NCI-H748 (cell line): Measurements from ENCODE around the gene ADAM8.
"Not testable (repeated sequence)": the region's sequence is repeated elsewhere in the genome, so short reads cannot be mapped to it uniquely, and the experiment has no call there.

ENCODE experiments used
- DNase-seq: peaks from one replicate; lab custom pipeline; 2025; ENCODE audit not compliant: unreplicated experiment; lab: John Stamatoyannopoulos, UW

The ADAM8 gene

DNA sequence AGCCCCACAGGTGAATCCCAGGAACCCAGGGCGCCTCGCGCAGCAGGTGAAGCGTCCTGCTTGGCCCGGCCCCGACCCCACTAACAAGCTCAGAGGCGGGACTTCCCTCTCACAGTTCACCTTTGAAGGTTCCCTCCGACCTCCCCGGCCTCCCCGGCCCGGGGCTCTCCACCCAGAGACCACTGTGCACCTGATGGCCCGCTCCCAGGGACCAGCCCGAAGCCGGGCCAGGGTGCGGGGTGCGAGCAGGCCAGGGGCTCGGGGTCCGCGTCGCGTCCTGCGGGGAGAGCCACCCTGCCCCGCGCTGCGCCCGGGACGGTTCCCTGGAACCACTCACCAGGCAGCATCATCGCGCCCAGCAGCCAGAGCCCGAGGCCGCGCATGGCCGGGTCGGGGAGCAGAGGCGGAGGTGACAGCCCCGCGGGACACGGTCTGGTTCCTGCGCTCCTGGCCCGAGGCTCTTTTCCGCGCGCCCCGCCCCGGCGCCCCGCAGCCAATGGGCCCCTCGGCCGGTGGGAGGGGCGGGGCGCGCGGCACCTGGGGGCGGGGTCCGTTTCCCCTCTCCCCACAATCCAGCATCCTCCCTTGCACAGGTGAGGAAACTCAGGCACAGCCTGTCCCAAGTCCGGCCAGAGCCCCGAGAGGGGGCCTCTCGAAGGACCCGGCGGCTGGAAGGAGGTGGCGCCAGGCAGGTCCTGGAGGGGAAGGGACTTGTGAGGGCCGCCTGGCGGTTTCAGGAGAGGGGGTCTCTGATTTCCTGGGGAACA is at the start of gene ADAM8:
Gene ADAM8 (minus strand): TSS at position 434 of the 767 bp plus-strand sequence. CDS start 51 bp downstream, at position 383.
- DNase-seq, result peak; percentile 29

DNA sequence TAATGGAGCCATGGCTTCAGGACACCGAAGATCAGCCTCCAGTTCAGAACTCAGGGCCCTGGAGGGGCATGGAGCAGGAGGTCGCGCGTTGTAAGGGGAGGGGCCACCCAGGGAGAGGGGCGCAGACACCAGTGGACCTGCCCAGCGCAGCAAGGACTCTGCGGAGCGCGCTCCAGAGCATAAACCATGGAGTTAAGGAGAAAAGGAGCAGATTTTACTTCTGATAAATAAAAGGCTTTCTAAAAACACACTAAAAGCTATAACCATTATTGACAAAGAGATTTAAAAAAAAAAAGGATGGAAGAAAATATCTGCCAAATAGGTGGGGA is 49.5 kb upstream of the ADAM8 start:
- no peak for DNase-seq

DNA sequence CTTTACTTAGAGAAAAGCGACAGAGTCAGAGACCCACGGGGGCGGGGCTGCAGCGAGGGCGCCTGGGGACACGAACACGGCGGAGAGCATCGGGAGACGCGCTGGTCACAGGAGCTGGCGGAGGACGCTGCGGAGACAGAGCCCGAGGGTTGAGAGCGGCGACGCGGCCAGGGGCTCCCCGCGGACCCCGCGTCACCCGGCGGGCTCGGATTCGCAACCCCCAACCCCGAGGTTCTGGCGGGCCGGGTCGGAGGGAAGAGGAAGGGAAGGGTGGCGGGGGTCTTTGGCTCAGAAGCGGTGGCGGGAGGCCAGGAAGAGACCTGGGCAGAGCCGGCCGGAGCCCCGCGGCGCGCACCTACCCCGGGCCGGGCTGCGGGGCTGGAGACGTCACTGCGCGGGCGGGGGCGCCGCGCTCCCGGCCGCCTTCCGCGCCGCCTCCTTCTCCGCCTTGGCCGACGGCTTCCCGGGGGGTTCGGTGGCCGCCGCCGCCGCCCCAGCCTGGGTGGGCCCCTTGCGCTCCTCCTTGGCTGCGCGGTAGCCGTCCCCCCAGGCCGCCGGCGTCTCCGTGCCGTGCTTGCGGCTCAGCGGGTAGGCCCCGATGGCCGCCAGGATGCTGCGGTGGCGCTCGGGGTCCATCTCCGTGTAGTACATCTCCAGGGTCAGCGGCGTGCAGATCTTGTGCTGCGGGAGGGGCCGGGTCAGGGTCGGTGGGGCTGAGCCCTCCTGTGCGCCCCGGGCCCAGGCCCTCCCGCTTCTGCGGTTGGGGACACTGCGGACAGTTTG is 49.0 kb upstream of the ADAM8 start:
- DNase-seq, result peak; percentile 29

DNA sequence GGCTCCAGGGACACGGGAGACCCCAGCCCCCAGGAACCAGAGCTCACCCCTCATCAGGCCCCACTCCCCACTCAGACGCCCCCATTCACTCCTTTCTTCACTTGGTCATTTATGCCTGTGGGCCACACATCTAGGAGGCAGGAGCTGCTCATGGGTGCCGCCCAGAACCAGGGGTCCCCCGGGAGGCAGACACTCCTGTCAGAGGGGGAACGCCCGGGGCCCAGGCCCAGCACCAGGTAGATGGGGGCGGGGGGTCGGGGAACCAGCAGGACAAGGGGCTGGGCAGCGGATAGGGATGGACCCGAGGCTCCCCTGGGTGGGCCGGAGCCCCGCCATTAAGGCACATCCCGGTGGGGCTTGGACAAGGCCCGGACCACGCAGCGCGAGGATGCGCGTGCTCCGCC is 48.2 kb upstream of the ADAM8 start:
- DNase-seq, result no peak

DNA sequence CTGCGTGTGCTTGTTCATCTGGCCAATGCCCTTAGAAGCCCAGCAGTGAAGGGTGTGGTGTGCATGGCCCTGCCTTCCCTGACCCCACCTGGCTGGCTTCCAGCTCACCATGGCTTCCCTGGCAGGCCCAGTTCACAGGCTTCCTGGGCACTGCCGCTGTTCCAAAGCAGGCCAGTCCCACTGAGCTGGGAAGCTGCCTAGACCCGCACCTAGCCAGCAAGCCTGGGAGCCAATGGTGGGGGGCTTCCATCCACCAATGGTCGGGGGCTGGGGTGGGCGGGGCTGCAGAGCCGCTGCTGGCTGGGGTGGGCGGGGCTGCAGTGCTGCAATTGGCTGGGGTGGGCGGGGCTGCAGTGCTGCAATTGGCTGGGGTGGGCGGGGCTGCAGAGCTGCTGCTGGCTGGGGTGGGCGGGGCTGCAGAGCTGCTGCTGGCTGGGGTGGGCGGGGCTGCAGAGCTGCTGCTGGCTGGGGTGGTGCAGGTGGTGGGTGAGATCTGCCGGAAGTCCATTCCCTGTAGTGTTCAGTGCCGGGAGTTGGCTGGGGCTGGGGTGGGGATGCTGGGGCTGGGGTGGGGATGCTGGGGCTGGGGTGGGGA is 47.6 kb upstream of the ADAM8 start:
- peak; percentile 87 for DNase-seq

DNA sequence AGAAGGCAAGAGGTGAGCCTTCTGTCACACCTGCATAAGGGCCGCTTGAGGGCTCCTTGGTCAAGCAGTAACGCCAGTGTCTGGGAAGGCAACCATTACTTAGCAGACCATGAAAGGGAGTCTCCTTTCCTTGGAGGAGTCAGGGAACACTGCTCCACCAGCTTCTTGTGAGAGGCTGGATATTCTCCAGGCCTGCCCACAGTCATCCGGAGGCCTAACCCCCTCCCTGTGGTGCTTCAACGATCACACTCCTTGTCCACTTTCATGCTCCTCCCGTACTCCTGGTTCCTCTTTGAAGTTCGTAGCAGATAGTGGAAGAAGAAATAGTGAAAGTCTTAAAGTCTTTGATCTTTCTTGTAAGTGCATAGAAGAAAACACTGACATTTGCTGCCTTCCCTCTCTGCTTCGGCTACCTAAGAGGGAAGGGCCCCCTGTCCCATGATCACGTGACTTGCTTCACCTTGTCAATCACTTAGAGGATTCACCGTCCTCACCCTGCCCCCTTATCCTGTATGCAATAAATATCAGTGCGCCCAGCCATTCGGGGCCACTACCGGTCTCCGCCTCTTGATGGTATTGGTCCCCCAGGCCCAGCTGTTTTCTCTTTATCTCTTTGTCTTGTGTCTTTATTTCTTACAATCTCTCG is 45.5 kb upstream of the ADAM8 start:
- DNase-seq, result not testable (repeated sequence)

DNA sequence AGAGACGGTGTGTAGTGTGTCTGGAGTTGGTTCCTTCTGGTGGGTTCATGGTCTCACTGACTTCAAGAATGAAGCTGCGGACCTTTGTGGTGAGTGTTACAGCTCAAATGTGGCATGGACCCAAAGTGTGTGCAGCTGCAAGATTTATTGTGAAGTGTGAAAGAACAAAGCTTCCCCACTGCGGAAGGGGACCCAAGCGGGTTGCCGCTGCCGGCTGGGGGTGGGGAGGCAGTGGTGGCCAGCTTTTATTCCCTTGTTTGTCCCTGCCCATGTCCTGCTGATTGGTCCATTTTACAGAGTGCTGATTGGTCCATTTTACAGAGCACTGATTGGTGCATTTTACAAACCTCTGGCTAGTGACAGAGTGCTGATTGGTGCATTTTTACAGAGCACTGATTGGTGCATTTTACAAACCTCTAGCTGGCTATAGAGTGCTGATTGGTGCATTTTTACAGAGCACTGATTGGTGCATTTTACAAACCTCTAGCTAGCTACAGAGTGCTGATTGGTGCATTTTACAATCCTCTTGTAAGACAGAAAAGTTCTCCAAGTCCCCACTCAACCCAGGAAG is 44.3 kb upstream of the ADAM8 start:
- DNase-seq, result not testable (repeated sequence)

DNA sequence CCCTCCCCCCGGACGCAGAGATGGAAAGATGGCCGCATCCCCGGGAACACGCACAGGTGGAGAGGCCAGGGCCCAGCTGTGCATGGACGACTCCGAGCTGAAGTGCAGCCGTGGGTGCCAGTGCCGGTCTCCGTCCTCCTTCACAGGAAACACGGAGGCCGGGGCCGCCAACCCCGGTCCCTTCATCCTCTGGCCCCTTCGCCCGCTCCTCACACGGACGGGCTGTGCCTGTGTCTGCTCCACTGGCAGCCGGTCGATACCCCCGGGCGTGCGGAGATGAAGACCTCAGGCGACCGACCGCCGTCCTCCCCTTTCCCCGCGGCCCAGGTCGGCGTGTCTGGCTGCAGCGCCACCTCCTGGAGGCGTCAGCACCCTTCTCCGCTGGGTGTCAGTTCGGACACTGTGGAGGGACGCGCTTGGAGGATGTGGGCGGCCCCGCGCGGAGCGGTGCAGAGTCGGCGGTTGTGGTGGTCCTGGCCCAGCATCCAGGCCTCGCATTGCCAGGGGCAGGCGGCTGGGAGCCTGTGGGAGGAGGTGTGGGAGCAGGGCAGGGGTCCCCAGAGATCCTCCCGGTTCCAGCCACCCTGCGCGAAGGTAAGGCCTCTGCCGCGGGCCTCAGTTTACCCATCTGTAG is 41.9 kb upstream of the ADAM8 start:
- peak; percentile 79 for DNase-seq

DNA sequence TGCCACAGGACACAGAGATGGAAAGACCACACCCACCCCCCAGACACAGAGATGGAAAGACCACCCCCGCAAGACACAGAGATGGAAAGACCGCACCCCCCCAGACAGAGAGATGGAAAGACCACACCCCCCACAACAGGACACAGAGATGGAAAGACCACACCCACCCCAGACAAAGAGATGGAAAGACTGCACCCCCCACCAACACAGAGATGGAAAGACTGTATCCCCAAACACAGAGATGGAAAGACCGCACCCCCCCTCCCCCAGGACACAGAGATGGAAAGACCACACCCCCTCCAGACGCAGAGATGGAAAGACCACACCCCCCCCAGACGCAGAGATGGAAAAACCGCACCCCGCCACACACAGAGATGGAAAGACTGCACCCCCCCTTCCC is 40.1 kb upstream of the ADAM8 start:
- DNase-seq, result no peak

DNA sequence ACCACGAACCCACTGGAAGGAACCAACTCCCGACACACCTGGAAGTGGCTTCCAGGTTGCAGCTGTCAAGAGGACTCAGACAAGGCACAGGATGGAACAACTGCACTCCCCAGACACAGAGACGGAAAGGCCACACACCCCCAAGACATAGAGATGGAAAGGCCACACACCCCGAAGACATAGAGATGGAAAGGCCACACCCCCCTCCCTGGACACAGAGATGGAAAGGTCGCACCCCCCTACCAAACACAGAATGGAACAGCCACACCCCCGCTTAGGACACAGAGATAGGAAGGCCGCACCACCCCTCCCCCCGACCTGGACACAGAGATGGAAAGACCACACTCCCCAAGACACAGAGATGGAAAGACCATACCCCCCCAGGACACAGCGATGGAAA is 39.6 kb upstream of the ADAM8 start:
- DNase-seq, result no peak

DNA sequence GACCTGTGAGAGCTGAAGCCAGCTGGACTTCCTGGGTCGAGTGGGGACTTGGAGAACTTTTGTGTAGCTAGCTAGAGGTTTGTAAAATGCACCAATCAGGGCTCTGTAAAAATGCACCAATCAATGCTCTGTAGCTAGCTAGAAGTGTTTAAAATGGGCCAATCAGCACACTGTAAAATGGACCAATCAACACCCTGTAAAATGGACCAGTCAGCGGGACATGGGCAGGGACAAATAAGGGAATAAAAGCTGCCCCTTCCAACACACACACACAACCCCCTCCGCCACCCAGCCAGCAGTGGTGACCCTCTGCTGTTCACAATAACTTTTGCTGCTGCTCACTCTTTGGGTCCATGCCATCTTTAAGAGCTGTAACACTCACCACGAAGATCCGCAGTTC is 39.2 kb upstream of the ADAM8 start:
- peak; percentile 6 for DNase-seq

DNA sequence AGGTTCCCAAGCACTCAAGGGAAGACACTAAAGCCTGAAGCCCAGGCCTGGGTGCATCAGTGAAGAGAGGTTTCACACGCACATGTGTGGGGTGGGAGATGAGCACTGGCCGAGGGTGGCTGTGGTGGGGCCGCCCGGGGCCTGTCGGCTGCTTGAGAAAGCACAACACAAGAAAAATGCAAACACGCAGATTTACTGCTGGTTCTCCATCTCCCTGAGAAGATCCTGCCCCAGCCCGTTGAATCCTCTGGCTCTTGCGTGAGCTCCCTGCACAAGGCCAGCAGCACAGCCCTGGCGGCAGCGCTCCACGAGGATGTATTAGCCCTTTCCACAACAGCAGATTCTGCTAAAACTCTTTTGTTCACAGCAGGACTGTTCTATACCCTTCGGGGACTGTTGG is 38.2 kb upstream of the ADAM8 start:
- no peak for DNase-seq

DNA sequence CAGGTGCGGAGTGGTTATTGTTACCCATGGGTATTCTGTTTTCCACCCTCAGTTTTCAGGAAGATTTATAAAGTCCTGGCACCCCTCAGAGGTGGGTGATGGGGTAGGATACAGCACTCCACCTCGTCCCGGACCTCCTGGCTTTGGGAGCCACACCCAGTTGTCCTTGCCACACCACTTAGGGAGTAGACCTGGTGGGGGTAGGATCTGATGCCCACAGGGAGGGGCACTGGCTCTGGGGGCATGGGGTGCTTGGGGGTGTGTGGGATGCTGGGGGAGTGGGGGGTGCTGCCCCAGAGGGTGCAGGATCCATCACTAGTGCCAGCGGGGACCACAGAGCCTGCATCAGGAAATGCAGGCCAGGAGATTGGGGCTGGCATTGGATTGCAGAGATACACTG is 36.5 kb upstream of the ADAM8 start:
- no peak for DNase-seq

DNA sequence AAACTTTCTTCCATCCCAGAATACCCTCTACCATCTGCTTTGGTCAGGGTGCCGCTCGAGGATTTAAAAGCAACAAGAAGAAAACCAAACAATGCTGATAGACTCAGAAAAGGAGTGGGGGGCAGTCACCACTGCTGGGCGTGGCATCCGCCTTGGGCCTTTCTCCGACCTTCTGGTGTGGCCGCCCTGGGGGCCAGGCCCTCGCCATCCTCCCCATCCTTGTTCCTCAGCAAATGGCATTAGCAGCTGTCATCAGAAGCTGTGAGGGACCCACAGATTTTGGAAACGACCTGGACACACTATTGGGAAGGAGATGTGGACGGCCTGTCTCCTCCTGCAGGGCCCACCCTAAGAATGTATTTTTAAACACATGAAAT is 36.1 kb upstream of the ADAM8 start:
- DNase-seq, result no peak

DNA sequence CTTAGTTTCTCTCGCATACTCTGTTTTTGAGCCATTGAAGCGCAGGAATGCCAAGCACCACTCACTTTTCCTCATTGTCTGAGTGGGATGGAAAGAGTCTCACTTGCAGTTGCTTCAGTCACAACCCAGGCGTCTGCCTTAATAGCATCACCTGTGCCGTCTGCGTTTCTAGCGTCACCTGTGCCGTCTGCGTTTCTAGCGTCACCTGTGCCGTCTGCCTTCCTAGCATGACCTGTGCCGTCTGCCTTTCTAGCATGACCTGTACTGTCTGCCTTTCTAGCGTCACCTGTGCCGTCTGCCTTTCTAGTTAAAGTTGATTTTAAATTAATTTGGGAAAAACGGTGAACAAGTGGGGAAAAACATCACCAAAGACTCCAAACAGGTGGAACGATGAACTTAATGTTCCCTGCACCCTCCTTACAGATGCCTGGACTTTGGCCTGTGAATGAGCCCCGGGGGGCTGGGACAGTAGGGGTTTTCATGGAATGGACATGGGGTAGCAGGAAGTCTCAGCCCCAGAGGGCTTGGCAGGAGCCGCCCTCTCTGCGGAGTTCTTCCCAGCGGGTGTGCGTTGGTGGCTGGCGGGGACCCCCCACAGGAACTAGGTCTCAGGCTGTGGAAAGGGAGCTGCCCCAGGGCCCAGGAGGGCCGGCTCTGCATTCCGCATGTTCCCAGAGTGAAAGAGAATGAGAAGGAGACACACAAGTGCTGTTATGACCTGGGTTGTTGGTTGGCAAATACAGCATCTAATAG is 35.5 kb upstream of the ADAM8 start:
- no peak for DNase-seq

DNA sequence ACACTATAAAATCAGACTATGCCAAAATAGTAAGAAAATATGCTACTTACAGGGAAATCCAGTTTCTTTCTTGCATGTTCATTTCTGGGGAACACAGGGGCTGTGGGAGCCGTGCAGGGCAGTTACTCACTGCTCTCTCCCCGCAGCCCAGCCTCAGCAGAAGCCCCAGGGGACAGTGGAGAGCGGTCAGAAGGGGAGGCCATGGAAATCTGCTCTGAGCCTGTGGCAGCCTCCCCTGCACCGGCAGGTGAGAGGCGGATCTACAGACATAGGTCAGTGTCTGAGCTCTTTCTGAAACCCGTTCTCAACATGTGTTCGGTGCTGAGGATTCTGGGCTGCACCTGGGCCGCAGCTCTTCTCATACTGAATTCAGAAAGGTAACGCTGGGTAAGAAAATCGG is 34.9 kb upstream of the ADAM8 start:
- no peak for DNase-seq

DNA sequence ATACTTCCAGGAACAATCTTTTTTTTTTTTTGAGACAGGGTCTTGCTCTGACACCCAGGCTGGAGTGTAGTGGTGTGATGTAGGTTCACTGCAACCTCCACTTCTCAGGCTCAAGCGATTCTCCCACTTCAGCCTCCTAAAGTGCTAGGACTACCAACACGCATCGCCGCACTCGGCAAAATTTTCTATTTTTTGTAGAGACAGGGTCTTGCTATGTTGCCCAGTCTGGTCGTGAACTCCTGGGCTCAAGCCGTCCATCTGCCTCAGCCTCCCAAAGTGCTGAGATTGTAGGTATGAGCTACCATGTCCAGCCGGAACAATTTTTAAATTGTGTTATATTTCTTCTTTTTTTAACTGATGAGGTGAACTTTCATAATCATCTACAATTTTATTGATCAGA is 34.1 kb upstream of the ADAM8 start:
- DNase-seq, result no peak

DNA sequence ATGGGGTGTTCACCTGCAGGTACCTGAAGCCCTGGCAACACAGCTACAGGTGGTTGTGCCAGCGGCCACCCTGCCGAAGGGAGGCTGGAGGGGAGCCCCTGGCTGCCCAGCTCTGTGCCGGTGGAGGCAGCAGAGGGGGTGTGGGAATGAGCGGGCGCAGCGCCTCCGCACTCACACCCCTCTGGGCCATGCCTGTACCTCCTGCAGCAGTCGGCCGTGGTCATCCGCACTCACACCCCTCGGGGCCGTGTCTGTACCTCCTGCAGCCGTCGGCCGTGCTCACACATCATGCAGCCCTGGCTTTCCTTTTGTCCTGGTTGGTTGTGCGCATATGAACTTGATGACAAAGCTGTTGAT is 33.7 kb upstream of the ADAM8 start:
- no peak for DNase-seq

DNA sequence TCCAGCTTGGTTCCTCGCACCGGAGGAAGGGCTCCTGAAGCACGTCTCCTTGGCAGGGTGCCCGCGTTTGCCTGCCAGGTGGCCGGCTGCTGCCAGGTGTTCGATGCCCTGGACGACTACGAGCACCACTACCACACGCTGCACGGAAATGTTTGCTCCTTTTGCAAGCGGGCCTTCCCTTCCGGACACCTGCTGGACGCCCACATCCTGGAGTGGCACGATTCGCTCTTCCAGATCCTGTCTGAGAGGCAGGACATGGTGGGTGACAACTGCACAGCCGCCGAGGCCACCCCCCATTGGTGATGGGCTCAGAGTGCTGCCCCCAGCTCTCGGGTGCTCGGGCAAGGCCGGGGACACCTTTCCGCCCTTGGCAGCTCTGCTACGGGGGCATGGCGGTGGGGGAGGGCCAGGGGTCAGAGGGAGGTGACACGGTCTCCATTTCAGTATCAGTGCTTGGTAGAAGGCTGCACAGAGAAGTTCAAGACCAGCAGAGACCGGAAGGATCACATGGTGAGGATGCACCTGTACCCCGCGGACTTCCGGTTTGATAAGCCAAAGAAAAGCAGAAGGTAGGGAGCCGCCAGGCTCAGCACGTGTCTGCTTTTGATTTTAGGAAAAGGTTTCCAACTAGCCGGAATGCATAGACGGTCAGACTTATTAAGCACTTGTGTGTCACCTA is 33.2 kb upstream of the ADAM8 start:
- peak; percentile 67 for DNase-seq
